Dermis microvascular lymphatic vessel endothelial cell (primary cell): Measurements from ENCODE around the gene RNF8. TPM values are rescaled to one million over a fixed set of nuclear protein-coding genes. Genes with fewer than 3 reads are reported as not detected.
"Not testable (repeated sequence)": the region's sequence is repeated elsewhere in the genome, so short reads cannot be mapped to it uniquely, and the experiment has no call there.

Experiments used
- DNase-seq, 2 donors: peaks; one replicate each; pipeline versions ENCODE4 v3.0.0 to v3.0.0-alpha.2; 2010; ENCODE audit warnings: low read depth in 2 of 2
- total RNA-seq: library from RNA; depleted of rRNA; stranded (reverse); fragments of >200 nt; gene quantifications from 2 replicates; pipeline ENCODE4 v1.2.1, GENCODE V29; 2014

The RNF8 gene
- total RNA-seq, 1 donor from 2014 or later: 22.6 TPM

DNA sequence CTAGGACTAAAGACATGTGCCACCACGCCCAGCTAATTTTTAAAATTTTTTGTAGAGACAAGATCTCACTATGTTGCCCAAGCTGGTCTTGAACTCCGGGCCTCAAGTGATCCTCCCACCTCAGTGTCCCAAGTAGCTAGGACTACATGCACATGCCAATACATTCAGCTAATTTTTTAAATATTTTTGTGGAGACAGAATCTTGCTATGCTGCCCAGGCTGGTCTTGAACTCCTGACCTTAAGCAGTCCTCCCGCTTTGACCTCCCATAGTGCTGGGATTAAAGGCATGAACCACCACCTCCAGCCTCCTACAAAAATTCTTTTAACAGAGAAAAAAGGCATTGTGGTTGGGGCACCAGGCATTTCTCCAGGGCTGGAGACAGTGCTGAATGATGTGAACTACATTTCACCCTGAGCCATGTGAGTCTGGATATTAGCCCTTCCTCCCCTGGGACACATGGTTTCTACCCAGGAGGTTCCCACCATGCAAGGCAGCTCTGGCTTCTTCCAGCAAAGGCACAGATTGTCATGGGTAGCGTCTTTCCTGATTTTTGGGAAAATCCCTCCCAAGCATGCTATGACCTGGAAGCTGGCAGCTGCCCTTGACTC lies 42.9 kb downstream of the RNF8 start:
- no peak for DNase-seq

- no peak for DNase-seq
These were observed 45.3 kb downstream of the RNF8 start for GRCh38 chr6:37399131-37399530.

DNA sequence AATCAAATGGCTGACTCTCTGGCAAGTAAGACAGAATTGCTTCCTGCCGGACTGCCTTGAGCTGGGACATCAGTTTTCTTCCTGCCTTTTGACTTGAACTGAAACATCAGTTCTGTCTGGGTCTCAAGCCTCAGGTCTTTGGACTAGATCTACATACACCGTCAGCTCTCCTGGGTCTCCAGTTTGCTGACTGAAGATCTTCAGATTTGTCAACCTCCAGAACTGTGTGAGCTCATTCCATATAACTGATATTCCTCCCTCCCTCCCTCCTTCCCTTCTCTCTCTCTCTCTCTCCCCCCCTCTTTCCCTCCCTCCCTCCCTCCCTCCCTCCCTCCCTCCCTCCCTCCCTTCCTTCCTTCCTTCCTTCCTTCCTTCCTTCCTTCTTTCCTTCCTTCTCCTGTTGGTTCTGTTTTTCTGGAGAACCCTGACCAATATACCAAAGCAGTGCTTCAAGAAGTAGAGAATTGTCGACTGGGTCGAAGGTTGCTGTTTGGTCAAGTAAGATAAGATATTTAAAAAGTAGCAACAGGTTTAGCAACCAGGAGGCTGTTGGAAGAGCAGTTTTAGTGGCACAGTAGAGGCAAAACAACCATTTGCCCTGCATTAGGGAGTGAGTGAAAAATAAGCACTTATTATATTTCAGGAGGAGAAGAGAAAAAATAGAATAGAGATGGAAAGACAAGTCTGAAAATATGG lies 46.2 kb downstream of the RNF8 start:
- no peak for DNase-seq

DNA sequence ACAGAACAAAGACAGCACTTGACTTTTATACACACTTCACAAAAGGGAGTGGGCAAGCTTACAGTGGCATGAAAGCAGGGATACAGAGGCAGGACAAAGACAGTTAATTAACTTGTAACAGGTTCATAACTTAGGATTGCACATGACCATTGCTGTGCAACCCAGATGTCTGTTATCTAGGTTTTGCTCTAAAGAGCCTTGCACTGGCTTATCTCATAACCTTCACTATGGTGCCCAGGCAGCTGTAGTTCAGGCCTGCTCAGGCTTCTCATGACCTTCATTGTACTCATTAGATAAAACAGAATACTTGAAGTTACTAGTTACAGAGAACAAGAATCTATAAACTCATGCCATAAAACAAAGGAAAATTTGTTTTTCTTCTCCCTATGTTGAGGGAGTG lies 47.9 kb downstream of the RNF8 start:
- DNase-seq: not testable (repeated sequence)

- DNase-seq: no peak
These were observed 53.1 kb downstream of the RNF8 start for GRCh38 chr6:37406726-37407341.

GRCh38 chr6:37407948-37408347 lies 54.2 kb downstream of the RNF8 start:
- no peak for DNase-seq

GRCh38 chr6:37409501-37409900 lies 55.7 kb downstream of the RNF8 start:
- DNase-seq: no peak

DNA sequence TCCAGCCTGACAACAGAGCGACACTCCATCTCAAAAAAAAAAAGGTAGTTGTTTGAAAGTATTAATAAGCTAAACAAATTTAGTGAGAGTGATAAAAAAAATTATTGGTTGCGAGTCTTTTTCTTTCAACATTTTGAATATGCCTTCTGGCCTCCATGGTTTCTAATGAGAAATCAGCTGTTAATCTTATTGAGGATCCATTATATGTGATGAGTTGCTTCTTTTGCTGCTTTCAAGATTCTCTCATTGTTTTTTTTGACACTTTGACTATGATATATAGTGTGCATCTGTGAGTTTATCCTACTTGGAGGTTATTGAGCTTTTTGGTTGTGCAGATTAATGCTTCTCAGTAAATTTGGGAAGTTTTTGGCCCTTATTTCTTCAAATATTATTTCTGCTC lies 63.6 kb downstream of the RNF8 start:
- DNase-seq: no peak

- DNase-seq: no peak
These were observed 64.9 kb downstream of the RNF8 start for GRCh38 chr6:37418722-37419121.

GRCh38 chr6:37426058-37426944 lies 72.5 kb downstream of the RNF8 start:
- DNase-seq: no peak

- no peak for DNase-seq
These were observed 73.2 kb downstream of the RNF8 start for GRCh38 chr6:37426945-37427510.

GRCh38 chr6:37429352-37429750 lies 75.6 kb downstream of the RNF8 start:
- no peak for DNase-seq

DNA sequence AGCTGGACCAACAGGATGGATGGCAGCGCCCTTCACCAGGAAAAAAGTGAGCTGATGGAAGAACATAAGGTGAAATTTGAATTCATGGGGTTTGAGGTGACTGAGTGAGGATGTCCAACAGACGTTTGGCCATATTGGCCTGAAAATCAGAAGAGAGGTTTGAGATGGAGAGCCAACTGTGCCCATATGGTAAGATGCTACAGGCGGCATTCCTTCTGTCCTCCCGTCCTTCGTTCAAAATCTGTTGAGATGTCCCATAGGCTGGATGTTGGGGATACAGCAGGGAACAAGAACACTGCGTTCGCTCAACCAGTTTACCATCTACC lies 78.8 kb downstream of the RNF8 start:
- no peak for DNase-seq

- peak; percentile 80 to 90 for DNase-seq
These were observed 79.3 kb downstream of the RNF8 start, which contains the start of gene CMTR1 for GRCh38 chr6:37432916-37433656. TSS of gene CMTR1 (plus strand) at chr6:37433221. CDS start at chr6:37435630, 2,409 bp downstream.

- DNase-seq: peak in 1 of 2 donors; percentile 19
These were observed 80.0 kb downstream of the RNF8 start for GRCh38 chr6:37433657-37434271.

GRCh38 chr6:37435373-37435772 lies 81.6 kb downstream of the RNF8 start:
- no peak for DNase-seq

DNA sequence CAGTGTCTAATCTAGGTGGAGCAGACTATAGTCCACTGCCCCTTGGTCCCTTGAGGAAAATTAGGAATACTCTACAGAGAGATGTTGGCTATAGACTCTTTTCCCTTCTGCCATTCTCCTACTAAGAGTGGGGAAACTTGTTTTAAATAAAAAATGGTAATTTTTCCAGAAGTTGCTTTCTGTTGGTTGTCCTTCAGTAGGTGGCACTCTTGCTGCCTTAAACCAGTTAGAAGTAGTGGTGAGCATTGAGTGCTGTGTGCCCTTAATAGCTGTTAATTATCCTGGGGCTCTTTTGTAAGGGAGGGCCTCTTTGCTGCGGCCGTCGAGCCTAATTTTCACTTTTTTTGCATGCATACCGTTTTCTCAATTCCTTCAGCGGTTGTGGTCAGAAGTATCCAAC lies 82.0 kb downstream of the RNF8 start:
- no peak for DNase-seq

GRCh38 chr6:37438930-37439329 lies 85.1 kb downstream of the RNF8 start:
- peak in 1 of 2 donors; percentile 21 for DNase-seq

DNA sequence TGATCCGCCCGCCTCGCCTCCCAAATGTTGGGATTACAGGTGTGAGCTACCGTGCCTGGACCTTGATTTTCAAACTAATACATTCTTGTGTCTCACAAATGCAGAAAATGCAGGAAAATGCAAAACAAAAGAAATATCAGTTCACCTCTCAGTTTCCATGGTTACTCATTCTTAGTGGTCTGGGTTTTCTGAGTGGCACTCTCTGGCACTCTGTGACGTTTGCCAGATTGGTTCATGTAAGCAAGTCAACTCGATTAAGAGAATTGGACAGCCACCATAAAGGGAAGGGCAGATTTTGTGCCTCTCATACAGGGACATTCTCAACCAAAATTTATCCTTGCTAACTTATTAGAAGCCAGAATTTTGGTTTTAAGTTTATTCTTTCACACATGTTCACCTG lies 87.9 kb downstream of the RNF8 start:
- no peak for DNase-seq

- DNase-seq: peak in 1 of 2 donors; percentile 9
These were observed 88.8 kb downstream of the RNF8 start for GRCh38 chr6:37442416-37443215.
